ENCODE data around the gene MBD3L1. TPM values are rescaled to one million over a fixed set of nuclear protein-coding genes. Genes with fewer than 3 reads are reported as not detected.

The MBD3L1 gene
- polyA plus RNA-seq (2013, experiment 1 of 2; ENCODE audit: insufficient read length) = not detected
- polyA plus RNA-seq (2013, experiment 2 of 2; ENCODE audit: insufficient read length) = not detected

- DNase-seq = peak; percentile 99
These were observed at the start of gene MBD3L1, which contains the start of gene ZNF558 for GRCh38 chr19:8832132-8833021. Gene MBD3L1 (plus strand): TSS chr19:8832377. CDS start chr19:8842679, 10,302 bp downstream. Gene ZNF558 (minus strand): TSS chr19:8832304. CDS start chr19:8822659, 9,645 bp downstream.

GRCh38 chr19:8794823-8795222, 37.4 kb upstream of the MBD3L1 start:
- no peak for DNase-seq

GRCh38 chr19:8806661-8807060, 25.5 kb upstream of the MBD3L1 start:
- DNase-seq = no peak

GRCh38 chr19:8811315-8812172, 20.6 kb upstream of the MBD3L1 start:
- peak; percentile 4 for DNase-seq

GRCh38 chr19:8814176-8814575, 18.0 kb upstream of the MBD3L1 start:
- DNase-seq = no peak

GRCh38 chr19:8815780-8816179, 16.4 kb upstream of the MBD3L1 start:
- no peak for DNase-seq

GRCh38 chr19:8820234-8820633, 11.9 kb upstream of the MBD3L1 start:
- no peak for DNase-seq

GRCh38 chr19:8821748-8822241, 10.4 kb upstream of the MBD3L1 start:
- no peak for DNase-seq

GRCh38 chr19:8826371-8826770, 5.8 kb upstream of the MBD3L1 start:
- no peak for DNase-seq

- DNase-seq = no peak
These were observed 4.9 kb upstream of the MBD3L1 start for GRCh38 chr19:8827277-8827676.

- no peak for DNase-seq
These were observed 804 bp upstream of the MBD3L1 start for GRCh38 chr19:8831373-8831772.

GRCh38 chr19:8831832-8832131, 395 bp upstream of the MBD3L1 start:
- DNase-seq = no peak

- no peak for DNase-seq
These were observed 3.3 kb downstream of the MBD3L1 start for GRCh38 chr19:8835446-8835845.

GRCh38 chr19:8835877-8836276, 3.7 kb downstream of the MBD3L1 start:
- no peak for DNase-seq

- no peak for DNase-seq
These were observed 8.5 kb downstream of the MBD3L1 start for GRCh38 chr19:8840708-8841107.

- DNase-seq = no peak
These were observed 14.6 kb downstream of the MBD3L1 start for GRCh38 chr19:8846819-8847218.

- DNase-seq = no peak
These were observed 17.1 kb downstream of the MBD3L1 start for GRCh38 chr19:8849232-8849631.

- no peak for DNase-seq
These were observed 18.3 kb downstream of the MBD3L1 start for GRCh38 chr19:8850488-8850887.

- DNase-seq = no peak
These were observed 26.1 kb downstream of the MBD3L1 start for GRCh38 chr19:8858260-8858659.

GRCh38 chr19:8866344-8866743, 34.2 kb downstream of the MBD3L1 start:
- no peak for DNase-seq

- no peak for DNase-seq
These were observed 45.9 kb downstream of the MBD3L1 start for GRCh38 chr19:8877854-8878705.

GRCh38 chr19:8880868-8881488, 48.8 kb downstream of the MBD3L1 start:
- DNase-seq = no peak

Data from fibroblast of skin of scalp (primary cell).